Colon (tissue), 2 donors: ENCODE results near the gene DOK4.

Experiments
- FAIRE-seq: peaks from 2 replicates; lab custom pipeline; 2012; peaks lifted over from hg19 to GRCh38; lab: Jason Lieb, UNC
- donor health status: control.
- donor health status: control.

The DOK4 gene

GRCh38 chr16:57485916-57486857, at the start of gene DOK4:
TSS of gene DOK4 (minus strand) at chr16:57486493. CDS start at chr16:57479507, 6,986 bp downstream.
- no peak for FAIRE-seq

GRCh38 chr16:57535680-57536305, 49.5 kb upstream of the DOK4 start:
- FAIRE-seq, result no peak

- no peak for FAIRE-seq
These were observed 48.8 kb upstream of the DOK4 start for GRCh38 chr16:57534881-57535658.

- FAIRE-seq, result no peak
These were observed 48.1 kb upstream of the DOK4 start for GRCh38 chr16:57534337-57534880.

GRCh38 chr16:57533431-57534336, 47.4 kb upstream of the DOK4 start:
- no peak for FAIRE-seq

GRCh38 chr16:57532266-57532625, 46.0 kb upstream of the DOK4 start:
- FAIRE-seq, result no peak

- FAIRE-seq, result no peak
These were observed 45.5 kb upstream of the DOK4 start for GRCh38 chr16:57531635-57532265.

- FAIRE-seq, result no peak
These were observed 44.9 kb upstream of the DOK4 start for GRCh38 chr16:57531253-57531575.

GRCh38 chr16:57530522-57531252, 44.4 kb upstream of the DOK4 start:
- FAIRE-seq, result no peak

- no peak for FAIRE-seq
These were observed 43.8 kb upstream of the DOK4 start for GRCh38 chr16:57530104-57530521.

GRCh38 chr16:57529391-57530103, 43.3 kb upstream of the DOK4 start:
- FAIRE-seq, result no peak

GRCh38 chr16:57528499-57529390, 42.5 kb upstream of the DOK4 start:
- FAIRE-seq, result no peak

GRCh38 chr16:57527610-57528360, 41.5 kb upstream of the DOK4 start:
- FAIRE-seq, result no peak

- no peak for FAIRE-seq
These were observed 40.7 kb upstream of the DOK4 start for GRCh38 chr16:57527027-57527426.

GRCh38 chr16:57526498-57526897, 40.2 kb upstream of the DOK4 start:
- FAIRE-seq, result no peak

- no peak for FAIRE-seq
These were observed 39.5 kb upstream of the DOK4 start for GRCh38 chr16:57525761-57526160.

GRCh38 chr16:57522960-57523359, 36.7 kb upstream of the DOK4 start:
- no peak for FAIRE-seq
